Measurements from ENCODE around the gene SLC23A1. TPM values are rescaled to one million over a fixed set of nuclear protein-coding genes. Genes with fewer than 3 reads are reported as not detected.
A peak's percentile ranks its signal among the peaks of the same experiment; 100 is the strongest.

The SLC23A1 gene
- total RNA-seq, 2 donors from 2014 or later = 0.35 to 0.93 TPM

DNA sequence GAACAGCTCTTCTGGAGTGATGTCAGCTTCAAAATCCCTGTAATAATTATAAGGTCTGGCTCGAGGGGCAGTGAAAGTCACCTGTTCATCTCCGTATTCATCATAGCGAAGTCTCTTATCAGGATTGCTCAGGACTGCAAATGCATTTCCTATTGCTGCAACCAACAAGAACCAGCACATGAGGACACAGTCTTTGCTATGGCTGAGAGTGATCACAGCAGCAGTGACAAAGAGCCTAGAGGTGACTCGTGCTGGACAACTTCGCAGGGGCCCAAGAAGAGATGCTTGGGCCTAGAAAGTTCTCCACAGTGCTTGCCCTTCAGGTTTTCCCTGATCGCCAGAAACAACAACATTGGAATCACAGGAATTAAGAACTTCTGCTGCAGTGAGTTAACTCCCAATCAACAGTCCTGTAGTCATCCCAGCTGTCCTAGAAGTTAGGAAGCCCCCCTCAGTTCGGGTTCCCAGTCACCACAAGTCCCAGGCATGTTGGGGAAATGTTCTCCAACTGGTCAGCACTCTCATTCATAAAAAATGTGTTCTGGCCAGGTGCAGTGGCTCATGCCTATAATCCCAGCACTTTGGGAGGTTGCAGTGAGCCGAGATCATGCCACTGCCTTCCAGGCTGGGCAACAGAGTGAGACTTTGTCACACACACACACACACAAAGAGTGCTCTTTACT lies 43.2 kb upstream of the SLC23A1 start:
- H3K9me3 ChIP-seq (ENCODE audit: control insufficient read depth, low read length) = no peaks in the 10 kb centered on the region
- Mint-ChIP-seq H3K27ac (no peak overlapping the region), H3K27me3 (ENCODE audit: insufficient read depth) (no peaks in the 10 kb centered on the region), H3K36me3 (ENCODE audit: low read depth) (peaks cover 52% of the 10 kb centered on the region), H3K4me1 (peaks cover 4% of the 10 kb centered on the region), H3K9me3 (no peaks in the 10 kb centered on the region), H3K4me3 (no peak overlapping the region)
- no peaks in the 10 kb centered on the region for H3K27me3 ChIP-seq (ENCODE audit: control insufficient read depth, insufficient read depth, low read length, poor library complexity, severe bottlenecking)
- no peak for DNase-seq
- WGBS, 2 experiments (ENCODE audit: insufficient coverage in 1 of 2, insufficient read length in 1 of 2) = 94% methylated on average over 7 to 8 of the region's 8 CpGs
- no peak overlapping the region for H3K27ac ChIP-seq (ENCODE audit: low read depth, low read length)
- H3K4me3 ChIP-seq (ENCODE audit: low read length) = no peak overlapping the region
- TF ChIP-seq, protein P1, sequence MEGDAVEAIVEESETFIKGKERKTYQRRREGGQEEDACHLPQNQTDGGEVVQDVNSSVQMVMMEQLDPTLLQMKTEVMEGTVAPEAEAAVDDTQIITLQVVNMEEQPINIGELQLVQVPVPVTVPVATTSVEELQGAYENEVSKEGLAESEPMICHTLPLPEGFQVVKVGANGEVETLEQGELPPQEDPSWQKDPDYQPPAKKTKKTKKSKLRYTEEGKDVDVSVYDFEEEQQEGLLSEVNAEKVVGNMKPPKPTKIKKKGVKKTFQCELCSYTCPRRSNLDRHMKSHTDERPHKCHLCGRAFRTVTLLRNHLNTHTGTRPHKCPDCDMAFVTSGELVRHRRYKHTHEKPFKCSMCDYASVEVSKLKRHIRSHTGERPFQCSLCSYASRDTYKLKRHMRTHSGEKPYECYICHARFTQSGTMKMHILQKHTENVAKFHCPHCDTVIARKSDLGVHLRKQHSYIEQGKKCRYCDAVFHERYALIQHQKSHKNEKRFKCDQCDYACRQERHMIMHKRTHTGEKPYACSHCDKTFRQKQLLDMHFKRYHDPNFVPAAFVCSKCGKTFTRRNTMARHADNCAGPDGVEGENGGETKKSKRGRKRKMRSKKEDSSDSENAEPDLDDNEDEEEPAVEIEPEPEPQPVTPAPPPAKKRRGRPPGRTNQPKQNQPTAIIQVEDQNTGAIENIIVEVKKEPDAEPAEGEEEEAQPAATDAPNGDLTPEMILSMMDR (conservative IDR thresholded peaks at IDR 0.05) = no peak
- no peak overlapping the region for H3K9ac ChIP-seq (ENCODE audit: extremely low read depth, low read length, poor library complexity, severe bottlenecking)
- H3K4me1 ChIP-seq (ENCODE audit: control insufficient read depth, insufficient read depth, low read length) = no peaks in the 10 kb centered on the region
- peaks cover 8% of the 10 kb centered on the region for H3K36me3 ChIP-seq (ENCODE audit: control insufficient read depth, insufficient read depth, low read length)

DNA sequence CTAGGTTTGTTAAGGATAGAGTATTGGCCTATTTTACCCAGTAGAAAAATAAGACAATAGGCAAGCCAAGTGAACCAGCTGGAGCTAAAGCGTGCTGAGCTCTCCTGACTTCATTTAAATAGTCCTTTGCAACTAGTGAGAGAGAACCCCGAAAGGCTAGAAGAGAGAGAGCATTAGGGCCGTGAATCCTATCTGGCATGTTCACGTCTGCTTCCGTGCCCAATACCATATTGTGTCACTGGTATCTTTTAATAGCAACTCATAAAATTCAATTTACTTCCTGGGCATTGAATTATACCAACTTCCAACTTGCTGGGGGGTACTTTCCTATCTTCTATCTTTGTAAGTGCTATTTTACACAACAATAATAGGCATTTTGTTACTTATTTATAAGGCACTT lies 42.4 kb upstream of the SLC23A1 start:
- Histone ChIP-seq H3K36me3 (ENCODE audit: control insufficient read depth, insufficient read depth, low read length) (peaks cover 8% of the 10 kb centered on the region), H3K9me3 (ENCODE audit: control insufficient read depth, low read length) (no peaks in the 10 kb centered on the region), H3K9ac (ENCODE audit: extremely low read depth, low read length, poor library complexity, severe bottlenecking) (no peak overlapping the region), H3K4me1 (ENCODE audit: control insufficient read depth, insufficient read depth, low read length) (no peaks in the 10 kb centered on the region), H3K27ac (ENCODE audit: low read depth, low read length) (no peak overlapping the region), H3K27me3 (ENCODE audit: control insufficient read depth, insufficient read depth, low read length, poor library complexity, severe bottlenecking) (no peaks in the 10 kb centered on the region), H3K4me3 (ENCODE audit: low read length) (no peak overlapping the region)
- Mint-ChIP-seq H3K27ac (no peak overlapping the region), H3K27me3 (ENCODE audit: insufficient read depth) (no peaks in the 10 kb centered on the region), H3K4me3 (no peak overlapping the region), H3K36me3 (ENCODE audit: low read depth) (peaks cover 52% of the 10 kb centered on the region), H3K9me3 (no peaks in the 10 kb centered on the region), H3K4me1 (peaks cover 9% of the 10 kb centered on the region)
- WGBS, 2 experiments (ENCODE audit: insufficient coverage in 1 of 2, insufficient read length in 1 of 2) = 88 to 95% methylated on average over 5 of the region's 5 CpGs
- TF ChIP-seq, protein P1 (conservative IDR thresholded peaks at IDR 0.05) = no peak
- DNase-seq = no peak

DNA sequence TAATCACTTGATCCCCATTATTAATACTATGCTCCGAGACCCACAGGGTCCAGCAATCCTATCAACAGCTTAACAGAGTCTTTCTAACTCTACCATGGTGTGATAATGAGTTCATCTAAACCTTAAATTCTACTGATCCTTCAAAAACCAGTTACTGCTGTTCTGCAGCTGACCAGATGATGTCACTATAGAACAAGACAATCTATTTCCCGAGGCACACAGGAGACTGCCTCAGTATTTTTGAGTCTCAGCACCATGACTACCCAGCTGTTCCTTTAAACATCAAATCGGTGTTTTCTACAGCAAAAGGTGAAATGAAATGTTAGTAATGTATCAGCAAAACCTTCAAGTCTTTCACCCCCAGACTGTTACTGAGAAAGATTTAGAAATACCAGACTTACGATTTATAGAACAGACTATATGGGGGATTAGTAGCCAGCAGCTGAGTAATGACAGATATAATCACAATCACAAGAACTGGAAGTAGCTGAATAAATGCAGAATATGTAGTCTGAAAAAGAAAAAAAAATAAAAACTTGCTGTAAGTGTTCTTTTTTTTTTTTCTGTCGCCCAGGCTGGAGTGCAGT lies 39.3 kb upstream of the SLC23A1 start:
- H3K27ac ChIP-seq (ENCODE audit: low read depth, low read length) = no peak overlapping the region
- TF ChIP-seq, protein P1 (conservative IDR thresholded peaks at IDR 0.05) = peak; percentile 96
- H3K27me3 ChIP-seq (ENCODE audit: control insufficient read depth, insufficient read depth, low read length, poor library complexity, severe bottlenecking) = no peaks in the 10 kb centered on the region
- H3K4me3 ChIP-seq (ENCODE audit: low read length) = no peak overlapping the region
- Mint-ChIP-seq H3K4me3 (no peak overlapping the region), H3K9me3 (no peaks in the 10 kb centered on the region), H3K27me3 (ENCODE audit: insufficient read depth) (no peaks in the 10 kb centered on the region), H3K27ac (peak overlapping the region; percentile 17), H3K4me1 (peaks cover 31% of the 10 kb centered on the region), H3K36me3 (ENCODE audit: low read depth) (peaks cover 33% of the 10 kb centered on the region)
- no peak overlapping the region for H3K9ac ChIP-seq (ENCODE audit: extremely low read depth, low read length, poor library complexity, severe bottlenecking)
- DNase-seq = peak; percentile 80
- H3K9me3 ChIP-seq (ENCODE audit: control insufficient read depth, low read length) = no peaks in the 10 kb centered on the region
- WGBS, 2 experiments (ENCODE audit: insufficient coverage in 1 of 2, insufficient read length in 1 of 2) = 45 to 83% methylated on average over 1 to 4 of the region's 5 CpGs
- H3K4me1 ChIP-seq (ENCODE audit: control insufficient read depth, insufficient read depth, low read length) = peaks cover 13% of the 10 kb centered on the region
- H3K36me3 ChIP-seq (ENCODE audit: control insufficient read depth, insufficient read depth, low read length) = peaks cover 8% of the 10 kb centered on the region

Measured in endodermal cell (in vitro differentiated cells).